Mesendoderm (in vitro differentiated cells): Measurements from ENCODE around the gene GALNT18.

Source experiments
- DNase-seq: peaks from one replicate; pipeline ENCODE4 v3.0.0; 2013
- H2AK5ac ChIP-seq: 2 replicates; pipeline ENCODE4 v1.6.1; 2013; ENCODE audit warnings: low read length, inconsistent platforms
- H2BK120ac ChIP-seq: 2 replicates; pipeline ENCODE4 v1.6.1; 2013; ENCODE audit warnings: low read depth, mild to moderate bottlenecking, low read length, moderate library complexity, mixed read lengths
- H2BK15ac ChIP-seq: replicated peaks from 2 replicates; pipeline ENCODE4 v1.6.1; 2013; ENCODE audit warnings: low read depth, mild to moderate bottlenecking, moderate library complexity
- H2BK5ac ChIP-seq: 2 replicates; pipeline ENCODE4 v1.6.1; 2013; ENCODE audit warnings: low read length, inconsistent platforms
- H3K18ac ChIP-seq: 2 replicates; pipeline ENCODE4 v1.6.1; 2013; ENCODE audit warnings: mild to moderate bottlenecking, low read length, mixed read lengths
- H3K23ac ChIP-seq: one replicate; pipeline ENCODE4 v1.6.1; 2013; ENCODE audit warnings: low read length
- H3K27ac ChIP-seq: 2 replicates; pipeline ENCODE4 v1.5.1; 2013; ENCODE audit warnings: low read depth, mild to moderate bottlenecking, inconsistent platforms, low read length, moderate library complexity
- H3K27me3 ChIP-seq: 2 replicates; pipeline ENCODE4 v1.6.1; 2013; ENCODE audit warnings: low read length, control low read depth, mild to moderate bottlenecking, inconsistent platforms; ENCODE audit not compliant: insufficient read depth, poor library complexity
- H3K36me3 ChIP-seq: 2 replicates; pipeline ENCODE4 v1.6.1; 2013; ENCODE audit warnings: low read length, inconsistent platforms; ENCODE audit not compliant: control insufficient read depth, insufficient read depth
- H3K4ac ChIP-seq: one replicate; pipeline ENCODE4 v1.6.1; 2013; ENCODE audit warnings: low read depth, mild to moderate bottlenecking, low read length, moderate library complexity
- H3K4me1 ChIP-seq: 2 replicates; pipeline ENCODE4 v1.6.1; 2013; ENCODE audit warnings: low read depth, low read length, inconsistent platforms; ENCODE audit not compliant: control insufficient read depth
- H3K4me2 ChIP-seq: 2 replicates; pipeline ENCODE4 v1.6.1; 2013; ENCODE audit warnings: low read length
- H3K4me3 ChIP-seq: 2 replicates; pipeline ENCODE4 v1.5.1; 2013; ENCODE audit warnings: mild to moderate bottlenecking, low read length
- H3K56ac ChIP-seq: one replicate; pipeline ENCODE4 v1.6.1; 2013; ENCODE audit warnings: low read length
- H3K79me1 ChIP-seq: 2 replicates; pipeline ENCODE4 v1.6.1; 2013; ENCODE audit warnings: low read length, inconsistent platforms
- H3K79me2 ChIP-seq: 2 replicates; pipeline ENCODE4 v1.6.1; 2013; ENCODE audit warnings: mild to moderate bottlenecking, low read length; ENCODE audit not compliant: control insufficient read depth, insufficient read depth
- H3K9ac ChIP-seq: 2 replicates; pipeline ENCODE4 v1.6.1; 2013; ENCODE audit warnings: low read length, inconsistent platforms
- H4K5ac ChIP-seq: one replicate; pipeline ENCODE4 v1.6.1; 2013; ENCODE audit warnings: low read length
- H4K8ac ChIP-seq: one replicate; pipeline ENCODE4 v1.6.1; 2013; ENCODE audit warnings: low read depth, mild to moderate bottlenecking, control low read depth, low read length, moderate library complexity
- WGBS: extraction: QIAGEN DNeasy Blood & Tissue Kit; methylation state at CpG from one replicate; pipeline ENCODE4 v1.1.7; 2013; ENCODE audit warnings: low lambda C conversion rate, missing lambda C conversion rate; ENCODE audit not compliant: insufficient coverage; ENCODE audit errors: extremely low coverage; 5-methylcytosine and 5-hydroxymethylcytosine counted together

GALNT18 gene

GRCh38 chr11:11253497-11253896, 368.3 kb downstream of the GALNT18 start:
- Histone ChIP-seq H2BK5ac (no peak overlapping the region), H2BK15ac (no peak overlapping the region), H3K79me2 (no peaks in the 10 kb centered on the region), H3K4me2 (no peak overlapping the region), H3K9ac (no peak overlapping the region), H3K4me3 (no peak overlapping the region), H3K27ac (no peak overlapping the region), H3K27me3 (no peaks in the 10 kb centered on the region), H3K4me1 (no peaks in the 10 kb centered on the region), H2AK5ac (no peak overlapping the region), H3K23ac (no peak overlapping the region), H4K8ac (no peak overlapping the region), H3K36me3 (no peaks in the 10 kb centered on the region), H4K5ac (no peak overlapping the region), H3K18ac (no peak overlapping the region), H3K79me1 (no peaks in the 10 kb centered on the region), H2BK120ac (no peak overlapping the region), H3K56ac (no peak overlapping the region), H3K4ac (no peak overlapping the region)
- no peak for DNase-seq
- no CpG with 5 or more reads among the region's 4 CpGs for WGBS

GRCh38 chr11:11252403-11252802, 369.4 kb downstream of the GALNT18 start:
- Histone ChIP-seq H4K8ac (no peak overlapping the region), H3K4ac (no peak overlapping the region), H2BK5ac (no peak overlapping the region), H2AK5ac (no peak overlapping the region), H3K79me1 (no peaks in the 10 kb centered on the region), H3K36me3 (no peaks in the 10 kb centered on the region), H3K27me3 (no peaks in the 10 kb centered on the region), H3K27ac (no peak overlapping the region), H3K4me1 (no peaks in the 10 kb centered on the region), H3K79me2 (no peaks in the 10 kb centered on the region), H2BK15ac (no peak overlapping the region), H3K4me3 (no peak overlapping the region), H3K9ac (no peak overlapping the region), H3K18ac (no peak overlapping the region), H2BK120ac (no peak overlapping the region), H3K23ac (no peak overlapping the region), H4K5ac (no peak overlapping the region), H3K4me2 (no peak overlapping the region), H3K56ac (no peak overlapping the region)
- no peak for DNase-seq
- no CpG with 5 or more reads among the region's 6 CpGs for WGBS

- no CpG with 5 or more reads among the region's 4 CpGs for WGBS
- Histone ChIP-seq H2BK5ac (no peak overlapping the region), H3K4me3 (no peak overlapping the region), H2BK120ac (no peak overlapping the region), H3K27me3 (no peaks in the 10 kb centered on the region), H4K5ac (no peak overlapping the region), H4K8ac (no peak overlapping the region), H3K4me1 (no peaks in the 10 kb centered on the region), H3K18ac (no peak overlapping the region), H3K4ac (no peak overlapping the region), H3K36me3 (no peaks in the 10 kb centered on the region), H3K9ac (no peak overlapping the region), H3K23ac (no peak overlapping the region), H2AK5ac (no peak overlapping the region), H3K27ac (no peak overlapping the region), H3K79me1 (no peaks in the 10 kb centered on the region), H3K4me2 (no peak overlapping the region), H3K56ac (no peak overlapping the region), H2BK15ac (no peak overlapping the region), H3K79me2 (no peaks in the 10 kb centered on the region)
- no peak for DNase-seq
Observed at GRCh38 chr11:11251394-11251970, 370.3 kb downstream of the GALNT18 start.

GRCh38 chr11:11250470-11250869, 371.3 kb downstream of the GALNT18 start:
- Histone ChIP-seq H3K36me3 (no peaks in the 10 kb centered on the region), H3K27me3 (no peaks in the 10 kb centered on the region), H3K18ac (no peak overlapping the region), H3K4me3 (no peak overlapping the region), H4K5ac (no peak overlapping the region), H2BK15ac (no peak overlapping the region), H3K9ac (no peak overlapping the region), H2BK5ac (no peak overlapping the region), H4K8ac (no peak overlapping the region), H2AK5ac (no peak overlapping the region), H3K23ac (no peak overlapping the region), H3K4me2 (no peak overlapping the region), H2BK120ac (no peak overlapping the region), H3K79me2 (no peaks in the 10 kb centered on the region), H3K4me1 (no peaks in the 10 kb centered on the region), H3K27ac (no peak overlapping the region), H3K4ac (no peak overlapping the region), H3K56ac (no peak overlapping the region), H3K79me1 (no peaks in the 10 kb centered on the region)
- WGBS = no CpG with 5 or more reads among the region's 2 CpGs
- DNase-seq = no peak

- Histone ChIP-seq H3K4me2 (no peak overlapping the region), H4K5ac (no peak overlapping the region), H3K79me1 (no peaks in the 10 kb centered on the region), H2BK15ac (no peak overlapping the region), H3K27me3 (no peaks in the 10 kb centered on the region), H4K8ac (no peak overlapping the region), H3K79me2 (no peaks in the 10 kb centered on the region), H2BK5ac (no peak overlapping the region), H2BK120ac (no peak overlapping the region), H3K4ac (no peak overlapping the region), H3K23ac (no peak overlapping the region), H3K9ac (no peak overlapping the region), H3K18ac (no peak overlapping the region), H3K4me1 (no peaks in the 10 kb centered on the region), H3K4me3 (no peak overlapping the region), H3K36me3 (no peaks in the 10 kb centered on the region), H3K27ac (no peak overlapping the region), H2AK5ac (no peak overlapping the region), H3K56ac (no peak overlapping the region)
- no CpG with 5 or more reads among the region's 2 CpGs for WGBS
- DNase-seq = no peak
Observed at GRCh38 chr11:11247576-11247975, 374.2 kb downstream of the GALNT18 start.

GRCh38 chr11:11247086-11247485, 374.7 kb downstream of the GALNT18 start:
- Histone ChIP-seq H3K23ac (no peak overlapping the region), H2BK120ac (no peak overlapping the region), H4K8ac (no peak overlapping the region), H3K36me3 (no peaks in the 10 kb centered on the region), H3K4ac (no peak overlapping the region), H2BK15ac (no peak overlapping the region), H2AK5ac (no peak overlapping the region), H3K56ac (no peak overlapping the region), H3K79me2 (no peaks in the 10 kb centered on the region), H3K4me3 (no peak overlapping the region), H3K4me2 (no peak overlapping the region), H3K79me1 (no peaks in the 10 kb centered on the region), H4K5ac (no peak overlapping the region), H3K27me3 (no peaks in the 10 kb centered on the region), H2BK5ac (no peak overlapping the region), H3K4me1 (no peaks in the 10 kb centered on the region), H3K18ac (no peak overlapping the region), H3K9ac (no peak overlapping the region), H3K27ac (no peak overlapping the region)
- no CpG with 5 or more reads among the region's 6 CpGs for WGBS
- no peak for DNase-seq
